NK-92 treated with Interleukin-12 subunit alpha and Interleukin-12 subunit beta, amount 100 ng/mL, for 24 hours (cell line): ENCODE measurements around the gene ZFAND3.
"Not testable (repeated sequence)": the region's sequence is repeated elsewhere in the genome, so short reads cannot be mapped to it uniquely, and the experiment has no call there.

Experiments
- DNase-seq: peaks from one replicate; lab custom pipeline; 2025; lab: John Stamatoyannopoulos, UW

Gene ZFAND3

GRCh38 chr6:37936906-37937305 lies 117.4 kb downstream of the ZFAND3 start:
- no peak for DNase-seq

DNA sequence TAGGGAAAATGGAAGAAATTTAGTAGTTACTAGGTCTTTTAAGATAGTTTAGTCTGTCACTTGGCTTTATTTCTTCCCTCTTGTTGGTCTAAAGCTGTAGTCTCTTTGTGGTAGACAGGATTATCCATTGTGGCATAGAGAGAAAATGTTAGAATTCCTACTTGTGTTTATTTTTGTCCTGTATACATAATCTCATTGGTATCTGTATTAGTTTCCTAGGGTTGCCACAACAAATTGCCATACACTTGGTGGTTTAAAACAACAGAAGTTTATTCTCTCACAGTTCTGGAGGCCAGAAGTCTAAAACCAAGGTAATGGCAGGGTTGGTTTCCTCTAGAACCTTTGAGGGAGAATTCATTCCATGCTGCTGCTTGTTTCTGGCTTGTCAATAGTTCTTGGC lies 119.4 kb downstream of the ZFAND3 start:
- no peak for DNase-seq

DNA sequence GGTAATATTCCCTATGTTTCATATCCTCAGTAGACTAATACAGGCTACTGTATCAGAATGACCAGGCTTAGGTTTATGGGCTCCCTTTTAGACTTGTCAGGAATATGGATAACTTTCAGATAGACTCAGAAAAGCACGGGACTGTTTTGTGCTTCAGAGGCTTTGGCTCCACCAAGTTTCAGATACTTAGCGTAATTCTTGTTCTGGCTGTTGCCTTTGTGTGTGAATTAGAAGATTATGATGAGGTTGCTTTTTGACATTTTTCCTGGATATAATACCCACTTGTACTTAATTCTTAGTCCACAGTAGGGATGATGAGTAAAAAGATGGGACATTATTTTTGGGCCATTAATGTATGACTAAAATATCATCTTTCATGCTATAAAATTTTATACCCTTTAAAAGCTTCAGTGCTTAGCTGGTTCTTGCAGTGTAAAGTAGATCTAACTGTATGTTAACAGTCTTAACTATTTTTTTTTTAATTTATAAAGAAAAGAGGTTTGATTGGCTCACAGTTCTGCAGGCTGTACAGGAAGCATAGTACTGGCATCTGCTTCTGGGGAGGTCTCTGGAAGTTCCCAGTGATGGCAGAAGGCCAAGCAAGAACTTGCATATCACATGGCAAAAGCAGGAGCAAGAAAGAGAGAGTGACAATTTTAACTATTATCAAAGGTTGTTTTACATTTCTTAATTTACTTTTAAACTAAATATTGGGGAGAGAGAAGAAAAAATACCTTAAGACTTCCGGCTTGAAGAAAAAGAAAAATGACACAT lies 120.7 kb downstream of the ZFAND3 start:
- no peak for DNase-seq

- DNase-seq: no peak
Measured at GRCh38 chr6:37941871-37942270, 122.3 kb downstream of the ZFAND3 start.

GRCh38 chr6:37942606-37943376 lies 123.3 kb downstream of the ZFAND3 start:
- DNase-seq: no peak

DNA sequence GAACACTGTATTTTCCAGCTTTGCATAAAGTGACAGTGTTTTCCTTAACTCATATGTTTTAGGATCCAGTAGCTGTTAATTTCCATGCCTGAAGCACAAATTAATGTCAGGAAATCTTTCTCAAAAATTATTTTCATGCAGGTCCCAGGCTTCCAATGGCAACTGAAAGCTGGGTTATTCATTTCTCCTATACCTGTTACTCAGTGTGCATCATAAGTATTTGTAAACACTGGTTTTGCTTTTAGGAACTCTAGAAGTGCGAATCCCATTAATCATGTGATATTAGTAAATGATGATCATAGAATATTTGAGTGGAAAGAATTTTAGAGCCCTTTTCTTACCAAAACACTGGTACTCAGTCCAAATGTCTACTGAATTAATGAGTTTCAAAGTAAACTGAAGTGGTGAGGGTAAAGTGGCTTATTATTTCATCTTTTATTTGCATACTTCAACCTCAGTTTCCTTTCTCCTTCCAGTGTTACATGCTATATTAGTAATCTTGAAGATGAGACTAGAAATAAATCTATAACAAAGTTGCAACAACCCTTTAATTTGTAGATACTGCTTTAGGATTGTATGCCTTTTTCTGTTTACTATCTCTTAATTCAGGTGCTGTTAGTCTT lies 124.0 kb downstream of the ZFAND3 start:
- no peak for DNase-seq

GRCh38 chr6:37946057-37946456 lies 126.5 kb downstream of the ZFAND3 start:
- DNase-seq: no peak

DNA sequence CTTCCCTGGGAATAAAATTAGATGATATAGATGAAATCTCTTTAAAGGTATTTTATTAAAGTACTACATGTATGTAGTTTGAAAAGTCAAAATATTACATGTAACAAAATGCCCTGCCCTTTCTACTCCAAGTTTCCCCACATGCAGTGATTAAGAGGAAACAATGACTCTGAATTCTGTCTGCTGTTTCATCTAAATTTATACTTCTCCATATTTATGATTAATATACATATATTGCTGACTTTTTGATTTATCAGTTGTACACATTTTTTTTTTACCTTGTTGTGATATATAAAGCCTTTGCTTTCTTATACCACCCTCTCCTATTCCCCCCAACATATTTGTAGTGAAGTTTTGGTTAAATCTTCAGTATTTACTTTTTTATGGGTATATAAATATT lies 127.9 kb downstream of the ZFAND3 start:
- DNase-seq: no peak

GRCh38 chr6:37948584-37948983 lies 129.1 kb downstream of the ZFAND3 start:
- DNase-seq: not testable (repeated sequence)

DNA sequence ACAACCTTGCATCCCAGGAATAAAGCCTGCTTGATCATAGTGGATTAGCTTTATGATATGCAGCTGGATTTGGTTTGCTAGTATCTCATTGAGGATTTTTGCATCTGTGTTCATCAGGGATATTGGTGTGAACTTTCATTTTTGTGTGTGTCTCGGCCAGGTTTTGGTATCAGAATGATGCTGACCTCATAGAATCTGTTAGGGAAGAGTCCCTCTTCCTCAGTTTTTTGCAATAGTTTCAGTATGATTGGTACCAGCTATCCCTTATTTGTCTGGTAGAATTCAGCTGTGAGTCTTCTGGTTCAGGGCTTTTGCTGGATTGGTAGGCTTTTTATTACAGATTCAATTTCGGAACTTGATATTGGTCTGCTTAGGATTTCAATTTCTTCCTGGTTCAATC lies 132.5 kb downstream of the ZFAND3 start:
- DNase-seq: no peak

DNA sequence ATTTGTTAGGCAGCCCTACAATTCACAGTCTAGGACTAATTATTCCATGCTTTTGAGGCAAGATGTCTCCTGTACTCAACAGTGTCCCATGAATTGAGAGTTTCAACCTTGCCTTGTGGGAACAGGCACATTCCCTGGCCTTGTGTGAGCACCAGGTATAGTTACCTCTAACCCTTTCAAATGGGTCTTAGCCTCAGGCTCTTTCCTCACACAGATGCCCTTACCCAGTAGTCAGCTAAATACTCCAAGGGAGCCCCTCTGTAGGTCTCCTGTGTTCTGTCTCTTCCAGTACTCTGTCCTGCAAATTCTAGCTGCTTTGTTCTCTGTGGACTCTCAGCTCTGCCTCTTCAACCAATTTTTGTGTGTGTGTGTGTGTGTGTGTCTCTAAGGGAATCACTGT lies 135.3 kb downstream of the ZFAND3 start:
- no peak for DNase-seq

DNA sequence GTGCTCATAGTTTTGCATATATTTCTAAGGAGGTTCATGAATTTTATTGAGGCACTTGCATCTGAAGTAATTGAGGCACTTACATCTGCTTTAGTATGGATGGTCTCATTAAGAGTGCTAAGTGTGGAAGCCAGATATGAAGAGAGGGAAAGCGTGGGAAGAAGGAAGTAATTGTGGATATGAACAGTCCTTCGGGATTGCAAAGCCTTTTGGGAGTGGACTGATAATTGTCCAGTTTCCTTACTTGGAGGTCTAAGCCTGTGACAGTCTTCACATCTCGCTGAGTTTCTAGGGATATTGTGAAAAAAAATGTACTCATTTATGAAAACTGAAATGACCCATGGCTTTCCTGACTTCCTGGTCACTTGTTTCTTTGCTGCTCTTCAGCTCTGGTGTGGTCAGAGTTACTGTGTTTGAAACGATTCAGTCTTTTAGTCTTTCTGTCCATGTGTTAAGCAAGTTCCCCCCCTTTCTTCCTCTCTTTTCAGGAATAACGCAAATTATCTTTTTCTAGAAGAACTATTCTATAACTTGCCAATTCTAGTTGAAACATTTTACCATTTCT lies 137.3 kb downstream of the ZFAND3 start:
- no peak for DNase-seq

GRCh38 chr6:37959061-37959460 lies 139.5 kb downstream of the ZFAND3 start:
- DNase-seq: no peak

- DNase-seq: no peak
Measured at GRCh38 chr6:37960139-37960935, 140.8 kb downstream of the ZFAND3 start.

DNA sequence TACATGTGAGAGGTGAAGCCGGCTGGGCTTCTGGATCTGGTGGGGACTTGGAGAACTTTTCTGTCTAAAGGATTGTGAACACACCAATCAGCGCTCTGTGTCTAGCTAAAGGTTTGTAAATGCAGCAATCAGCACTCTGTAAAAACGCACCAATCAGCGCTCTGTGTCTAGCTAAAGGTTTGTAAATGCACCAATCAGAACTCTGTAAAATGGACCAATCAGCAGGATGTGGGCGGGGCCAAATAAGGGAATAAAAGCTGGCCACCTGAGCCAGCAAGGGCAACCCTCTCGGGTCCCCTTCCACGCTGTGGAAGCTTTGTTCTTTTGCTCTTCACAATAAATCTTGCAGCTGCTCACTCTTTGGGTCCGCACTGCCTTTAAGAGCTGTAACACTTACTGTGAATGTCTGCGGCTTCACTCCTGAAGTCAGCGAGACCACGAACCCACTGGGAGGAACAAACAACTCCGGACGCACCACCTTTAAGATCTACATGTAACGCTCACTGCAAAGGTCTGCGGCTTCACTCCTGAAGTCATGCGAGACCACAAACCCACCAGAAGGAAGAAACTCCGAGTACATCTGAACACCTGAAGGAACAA lies 143.1 kb downstream of the ZFAND3 start:
- DNase-seq: not testable (repeated sequence)

GRCh38 chr6:37965964-37966676 lies 146.6 kb downstream of the ZFAND3 start:
- no peak for DNase-seq

DNA sequence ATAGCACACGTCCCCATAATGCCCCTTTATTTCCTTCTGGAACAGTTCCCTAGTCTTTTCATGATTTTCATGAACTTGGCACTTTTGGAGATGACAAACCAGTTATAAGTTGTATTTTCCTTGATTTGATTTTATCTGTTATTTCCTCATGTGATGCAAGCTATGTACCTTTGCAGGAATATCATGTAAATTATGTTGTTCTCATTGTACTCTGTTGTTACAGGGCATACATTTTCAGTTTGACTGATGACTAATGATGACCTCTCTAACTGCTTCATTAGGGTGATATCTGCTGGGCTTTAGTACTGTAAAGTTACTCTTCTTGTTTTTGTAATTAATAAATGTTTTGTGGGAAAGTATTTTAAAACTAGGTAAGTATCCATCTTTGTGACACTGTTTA lies 147.3 kb downstream of the ZFAND3 start:
- DNase-seq: no peak

GRCh38 chr6:37967651-37968050 lies 148.1 kb downstream of the ZFAND3 start:
- DNase-seq: no peak

DNA sequence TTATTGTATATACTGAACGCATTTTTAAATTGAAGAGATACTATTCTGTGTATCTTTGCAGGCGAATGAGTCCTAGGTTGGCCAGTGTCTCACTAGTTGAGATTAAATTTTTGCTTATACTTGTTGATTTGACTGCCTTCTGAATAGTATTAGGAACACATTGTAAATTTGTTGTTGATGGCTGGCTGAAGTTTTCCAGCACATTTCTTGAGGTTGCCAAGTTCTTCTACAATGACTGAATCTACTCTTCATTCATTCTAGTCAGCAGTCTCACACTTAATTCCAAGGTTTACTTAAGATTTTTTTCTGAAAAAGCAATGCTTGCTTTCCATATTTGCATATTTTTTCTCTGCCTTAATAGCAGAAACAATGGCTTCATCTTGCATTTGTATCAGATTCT lies 151.7 kb downstream of the ZFAND3 start:
- DNase-seq: no peak

GRCh38 chr6:37971711-37972390 lies 152.3 kb downstream of the ZFAND3 start:
- DNase-seq: no peak
